Measurements from ENCODE around the gene TFRC.
"Not testable (repeated sequence)": the region's sequence is repeated elsewhere in the genome, so short reads cannot be mapped to it uniquely, and the experiment has no call there.

Gene TFRC

DNA sequence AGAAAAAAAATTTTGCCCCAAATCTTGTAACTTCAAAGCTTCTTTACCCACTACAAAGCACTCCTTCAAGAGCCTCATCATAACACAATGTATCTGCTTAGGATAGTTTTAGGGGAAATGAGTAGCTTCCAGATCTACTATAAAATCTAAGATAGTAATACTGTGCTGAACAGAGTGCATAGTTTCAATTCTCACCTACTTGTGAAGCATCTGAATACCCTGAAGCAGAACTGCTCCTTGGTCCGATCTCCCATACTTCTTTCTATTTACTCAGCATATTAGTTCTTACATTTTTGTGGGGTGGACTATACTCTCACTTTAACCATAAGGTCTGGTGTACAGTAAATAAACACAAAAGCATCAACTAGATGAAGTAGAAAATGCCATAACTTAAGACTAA is 9.6 kb downstream of the TFRC start:
- TF ChIP-seq MYC (IDR thresholded peaks at IDR 0.05; ENCODE audit: low read depth, low read length) (no peak), POLR2A (IDR thresholded peaks at IDR 0.05; ENCODE audit: extremely low read depth, insufficient read length) (no peak)
- TF ChIP-seq, protein P1, sequence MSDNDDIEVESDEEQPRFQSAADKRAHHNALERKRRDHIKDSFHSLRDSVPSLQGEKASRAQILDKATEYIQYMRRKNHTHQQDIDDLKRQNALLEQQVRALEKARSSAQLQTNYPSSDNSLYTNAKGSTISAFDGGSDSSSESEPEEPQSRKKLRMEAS (IDR thresholded peaks at IDR 0.05; ENCODE audit: low read depth, low read length), result no peak
- TF ChIP-seq, protein P2, sequence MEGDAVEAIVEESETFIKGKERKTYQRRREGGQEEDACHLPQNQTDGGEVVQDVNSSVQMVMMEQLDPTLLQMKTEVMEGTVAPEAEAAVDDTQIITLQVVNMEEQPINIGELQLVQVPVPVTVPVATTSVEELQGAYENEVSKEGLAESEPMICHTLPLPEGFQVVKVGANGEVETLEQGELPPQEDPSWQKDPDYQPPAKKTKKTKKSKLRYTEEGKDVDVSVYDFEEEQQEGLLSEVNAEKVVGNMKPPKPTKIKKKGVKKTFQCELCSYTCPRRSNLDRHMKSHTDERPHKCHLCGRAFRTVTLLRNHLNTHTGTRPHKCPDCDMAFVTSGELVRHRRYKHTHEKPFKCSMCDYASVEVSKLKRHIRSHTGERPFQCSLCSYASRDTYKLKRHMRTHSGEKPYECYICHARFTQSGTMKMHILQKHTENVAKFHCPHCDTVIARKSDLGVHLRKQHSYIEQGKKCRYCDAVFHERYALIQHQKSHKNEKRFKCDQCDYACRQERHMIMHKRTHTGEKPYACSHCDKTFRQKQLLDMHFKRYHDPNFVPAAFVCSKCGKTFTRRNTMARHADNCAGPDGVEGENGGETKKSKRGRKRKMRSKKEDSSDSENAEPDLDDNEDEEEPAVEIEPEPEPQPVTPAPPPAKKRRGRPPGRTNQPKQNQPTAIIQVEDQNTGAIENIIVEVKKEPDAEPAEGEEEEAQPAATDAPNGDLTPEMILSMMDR (IDR thresholded peaks at IDR 0.05; ENCODE audit: low read depth, low read length), result no peak
- DNase-seq (ENCODE audit: low read depth), result no peak
- no peak overlapping the region for H3K4me3 ChIP-seq (ENCODE audit: low read depth, low read length)

- DNase-seq (ENCODE audit: low read depth); H3K4me3 ChIP-seq (ENCODE audit: low read depth, low read length): not testable (repeated sequence)
Measured at GRCh38 chr3:196068812-196069211, 13.1 kb downstream of the TFRC start.

DNA sequence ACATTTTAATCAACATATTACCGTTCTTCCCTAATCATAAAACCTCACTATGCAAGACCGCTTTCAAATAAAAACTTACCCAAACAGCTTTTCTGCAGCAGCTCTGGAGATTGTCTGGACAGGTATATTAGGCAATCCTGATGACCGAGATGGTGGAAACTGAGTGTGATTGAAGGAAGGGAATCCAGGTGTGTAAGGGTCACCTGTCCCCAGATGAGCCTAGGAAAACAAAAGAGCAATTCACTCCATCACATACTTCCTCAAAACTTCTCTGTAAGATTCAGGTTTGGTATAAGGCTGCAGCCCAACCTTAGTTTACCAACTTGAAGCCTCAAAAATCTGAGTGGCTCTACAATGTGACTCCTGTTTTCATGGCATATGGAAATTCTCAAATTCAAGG is 14.5 kb downstream of the TFRC start:
- no peak for DNase-seq (ENCODE audit: low read depth)
- no peak for TF ChIP-seq POLR2A (IDR thresholded peaks at IDR 0.05; ENCODE audit: extremely low read depth, insufficient read length)
- TF ChIP-seq, protein P2 (IDR thresholded peaks at IDR 0.05; ENCODE audit: low read depth, low read length), result no peak
- no peak for TF ChIP-seq MYC (IDR thresholded peaks at IDR 0.05; ENCODE audit: low read depth, low read length)
- TF ChIP-seq, protein P1 (IDR thresholded peaks at IDR 0.05; ENCODE audit: low read depth, low read length), result no peak

DNA sequence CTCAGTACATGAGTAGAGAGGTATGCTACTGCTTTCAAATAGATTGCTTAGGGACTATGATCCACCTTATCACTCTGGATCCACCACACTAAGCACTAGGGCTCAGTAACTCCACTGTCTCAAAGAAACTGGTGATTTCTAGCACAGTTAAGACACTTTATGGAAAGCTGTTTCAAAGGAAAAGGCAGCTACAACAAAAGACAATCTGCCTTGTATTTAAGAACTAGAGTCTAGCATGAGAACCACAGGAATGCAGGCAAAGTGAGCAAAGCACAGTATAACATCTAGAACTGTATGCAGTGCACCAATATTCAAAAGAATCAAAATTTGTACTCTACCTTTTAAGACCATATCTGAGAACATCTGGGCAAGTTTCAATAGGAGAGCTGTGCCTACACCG is 17.9 kb downstream of the TFRC start:
- TF ChIP-seq, protein P2 (IDR thresholded peaks at IDR 0.05; ENCODE audit: low read depth, low read length), result no peak
- TF ChIP-seq MYC (IDR thresholded peaks at IDR 0.05; ENCODE audit: low read depth, low read length), result no peak
- TF ChIP-seq, protein P1 (IDR thresholded peaks at IDR 0.05; ENCODE audit: low read depth, low read length), result no peak
- TF ChIP-seq POLR2A (IDR thresholded peaks at IDR 0.05; ENCODE audit: extremely low read depth, insufficient read length), result no peak
- DNase-seq (ENCODE audit: low read depth), result no peak
- no peak overlapping the region for H3K4me3 ChIP-seq (ENCODE audit: low read depth, low read length)

More for the DNA sequence above, 14.5 kb downstream of the TFRC start:
- H3K4me3 ChIP-seq (ENCODE audit: low read depth, low read length), result no peak overlapping the region

GRCh38 chr3:196063456-196063855 is 18.4 kb downstream of the TFRC start:
- TF ChIP-seq POLR2A (IDR thresholded peaks at IDR 0.05; ENCODE audit: extremely low read depth, insufficient read length) (no peak), MYC (IDR thresholded peaks at IDR 0.05; ENCODE audit: low read depth, low read length) (no peak)
- TF ChIP-seq, protein P2 (IDR thresholded peaks at IDR 0.05; ENCODE audit: low read depth, low read length), result no peak
- TF ChIP-seq, protein P1 (IDR thresholded peaks at IDR 0.05; ENCODE audit: low read depth, low read length), result no peak
- H3K4me3 ChIP-seq (ENCODE audit: low read depth, low read length), result no peak overlapping the region
- no peak for DNase-seq (ENCODE audit: low read depth)

- DNase-seq (ENCODE audit: low read depth), result no peak
- TF ChIP-seq, protein P2 (IDR thresholded peaks at IDR 0.05; ENCODE audit: low read depth, low read length), result no peak
- no peak for TF ChIP-seq MYC (IDR thresholded peaks at IDR 0.05; ENCODE audit: low read depth, low read length)
- TF ChIP-seq, protein P1 (IDR thresholded peaks at IDR 0.05; ENCODE audit: low read depth, low read length), result no peak
- no peak for TF ChIP-seq POLR2A (IDR thresholded peaks at IDR 0.05; ENCODE audit: extremely low read depth, insufficient read length)
- H3K4me3 ChIP-seq (ENCODE audit: low read depth, low read length), result no peak overlapping the region
Measured at GRCh38 chr3:196063049-196063448, 18.8 kb downstream of the TFRC start.

All from NB4 (cell line).